ENCODE measurements around the gene CD2AP. TPM values are rescaled to one million over a fixed set of nuclear protein-coding genes. Genes with fewer than 3 reads are reported as not detected.

Gene CD2AP
- total RNA-seq, 2 donors from 2014 or later = 28.5 to 31.0 TPM

DNA sequence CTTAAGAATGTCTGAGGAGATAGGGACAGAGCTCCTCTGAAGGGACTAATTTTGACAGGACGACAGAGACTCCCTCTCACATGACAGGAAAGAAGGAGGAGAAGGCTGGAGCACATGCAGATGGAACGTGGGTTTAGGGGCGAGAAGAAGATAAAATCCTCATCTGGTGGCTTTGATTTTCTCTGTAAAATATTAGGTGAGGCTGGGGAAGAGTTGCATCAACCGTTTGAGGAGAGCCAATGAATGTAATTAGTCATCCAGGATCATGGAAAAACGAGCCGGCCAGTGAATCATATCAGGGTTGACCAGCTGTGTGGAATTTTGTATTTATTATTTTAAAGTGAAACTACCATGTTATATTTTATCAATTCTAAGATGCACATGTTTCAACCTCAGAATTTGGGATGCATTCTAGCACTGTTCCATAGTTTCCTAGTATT, 173.9 kb downstream of the CD2AP start:
- WGBS, 2 donors = 27 to 28% methylated on average over 6 of the region's 6 CpGs
- ATAC-seq = no peak
- Histone ChIP-seq H3K4me3 (no peak overlapping the region), H3K27ac (no peak overlapping the region), H3K4me1 (no peaks in the 10 kb centered on the region), H3K27me3 (no peaks in the 10 kb centered on the region), H3K36me3 (replicated peaks in 1 of 2; ENCODE audit: insufficient read depth in 1 of 2, low read depth in 2 of 2) (no peaks in the 10 kb centered on the region), H3K9me3 (no peaks in the 10 kb centered on the region)
- TF ChIP-seq POLR2A (IDR thresholded peaks at IDR 0.05) = no peak
- TF ChIP-seq, protein P1, sequence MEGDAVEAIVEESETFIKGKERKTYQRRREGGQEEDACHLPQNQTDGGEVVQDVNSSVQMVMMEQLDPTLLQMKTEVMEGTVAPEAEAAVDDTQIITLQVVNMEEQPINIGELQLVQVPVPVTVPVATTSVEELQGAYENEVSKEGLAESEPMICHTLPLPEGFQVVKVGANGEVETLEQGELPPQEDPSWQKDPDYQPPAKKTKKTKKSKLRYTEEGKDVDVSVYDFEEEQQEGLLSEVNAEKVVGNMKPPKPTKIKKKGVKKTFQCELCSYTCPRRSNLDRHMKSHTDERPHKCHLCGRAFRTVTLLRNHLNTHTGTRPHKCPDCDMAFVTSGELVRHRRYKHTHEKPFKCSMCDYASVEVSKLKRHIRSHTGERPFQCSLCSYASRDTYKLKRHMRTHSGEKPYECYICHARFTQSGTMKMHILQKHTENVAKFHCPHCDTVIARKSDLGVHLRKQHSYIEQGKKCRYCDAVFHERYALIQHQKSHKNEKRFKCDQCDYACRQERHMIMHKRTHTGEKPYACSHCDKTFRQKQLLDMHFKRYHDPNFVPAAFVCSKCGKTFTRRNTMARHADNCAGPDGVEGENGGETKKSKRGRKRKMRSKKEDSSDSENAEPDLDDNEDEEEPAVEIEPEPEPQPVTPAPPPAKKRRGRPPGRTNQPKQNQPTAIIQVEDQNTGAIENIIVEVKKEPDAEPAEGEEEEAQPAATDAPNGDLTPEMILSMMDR (IDR thresholded peaks at IDR 0.05) = no peak
- no peak for DNase-seq
- intact Hi-C loops (cut with DNase I) = no loop called here

DNA sequence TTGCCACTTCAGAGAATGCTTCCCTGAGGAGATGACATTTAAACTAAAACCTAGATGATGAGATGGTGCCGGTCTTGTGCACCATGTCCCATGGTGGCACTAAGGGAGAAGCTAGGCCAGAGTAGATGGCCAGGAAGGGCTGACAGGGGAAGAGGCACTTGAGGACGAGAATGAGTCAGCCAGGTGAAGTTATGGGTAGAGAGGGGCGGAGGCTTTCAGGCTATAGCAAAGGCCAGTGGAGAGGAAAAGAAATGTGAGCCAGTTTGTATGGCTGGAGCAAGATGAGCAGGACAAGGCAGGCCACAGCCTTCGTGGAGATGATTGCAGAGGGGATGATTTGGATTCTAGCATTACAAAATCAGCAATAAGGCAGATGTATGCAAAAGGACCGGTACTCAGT, 176.1 kb downstream of the CD2AP start:
- WGBS, 2 donors = 72 to 89% methylated on average over 5 of the region's 5 CpGs
- H3K36me3 ChIP-seq (replicated peaks in 1 of 2; ENCODE audit: insufficient read depth in 1 of 2, low read depth in 2 of 2) = no peaks in the 10 kb centered on the region
- no peak for TF ChIP-seq POLR2A (IDR thresholded peaks at IDR 0.05)
- TF ChIP-seq, protein P1 (IDR thresholded peaks at IDR 0.05) = no peak
- no peak for DNase-seq
- no peaks in the 10 kb centered on the region for H3K4me1 ChIP-seq
- H3K9me3 ChIP-seq = no peaks in the 10 kb centered on the region
- no peak overlapping the region for H3K27ac ChIP-seq
- no peak for ATAC-seq
- H3K27me3 ChIP-seq = no peaks in the 10 kb centered on the region
- intact Hi-C loops (cut with DNase I) = no loop called here
- H3K4me3 ChIP-seq = no peak overlapping the region

DNA sequence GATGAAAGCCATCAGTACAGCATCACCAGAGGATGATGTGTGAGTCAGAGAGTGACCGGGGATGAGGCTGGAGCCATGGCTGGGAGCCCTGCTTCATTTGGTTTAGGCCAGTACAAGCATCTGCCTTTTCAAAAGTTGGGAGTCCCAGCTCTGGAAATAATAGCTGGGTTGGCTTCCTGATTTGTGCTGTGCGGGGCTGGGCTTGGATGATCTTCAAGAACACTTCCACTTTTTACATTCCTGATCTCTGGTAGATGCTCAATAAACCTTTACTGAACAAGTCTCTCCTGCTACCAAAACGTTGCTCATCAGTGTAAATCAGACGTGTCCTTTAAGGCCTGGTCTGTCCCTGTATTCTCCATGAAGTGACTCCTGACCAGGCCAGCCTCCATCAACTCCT, 176.7 kb downstream of the CD2AP start:
- intact Hi-C loops (cut with DNase I) = no loop called here
- Histone ChIP-seq H3K36me3 (replicated peaks in 1 of 2; ENCODE audit: insufficient read depth in 1 of 2, low read depth in 2 of 2) (no peaks in the 10 kb centered on the region), H3K4me3 (no peak overlapping the region), H3K4me1 (no peaks in the 10 kb centered on the region), H3K27ac (no peak overlapping the region), H3K9me3 (no peaks in the 10 kb centered on the region), H3K27me3 (no peaks in the 10 kb centered on the region)
- WGBS, 2 donors = 75 to 79% methylated on average over 4 of the region's 4 CpGs
- ATAC-seq (no peak), DNase-seq (no peak)
- TF ChIP-seq, protein P1 (IDR thresholded peaks at IDR 0.05) = no peak
- TF ChIP-seq POLR2A (IDR thresholded peaks at IDR 0.05) = no peak

DNA sequence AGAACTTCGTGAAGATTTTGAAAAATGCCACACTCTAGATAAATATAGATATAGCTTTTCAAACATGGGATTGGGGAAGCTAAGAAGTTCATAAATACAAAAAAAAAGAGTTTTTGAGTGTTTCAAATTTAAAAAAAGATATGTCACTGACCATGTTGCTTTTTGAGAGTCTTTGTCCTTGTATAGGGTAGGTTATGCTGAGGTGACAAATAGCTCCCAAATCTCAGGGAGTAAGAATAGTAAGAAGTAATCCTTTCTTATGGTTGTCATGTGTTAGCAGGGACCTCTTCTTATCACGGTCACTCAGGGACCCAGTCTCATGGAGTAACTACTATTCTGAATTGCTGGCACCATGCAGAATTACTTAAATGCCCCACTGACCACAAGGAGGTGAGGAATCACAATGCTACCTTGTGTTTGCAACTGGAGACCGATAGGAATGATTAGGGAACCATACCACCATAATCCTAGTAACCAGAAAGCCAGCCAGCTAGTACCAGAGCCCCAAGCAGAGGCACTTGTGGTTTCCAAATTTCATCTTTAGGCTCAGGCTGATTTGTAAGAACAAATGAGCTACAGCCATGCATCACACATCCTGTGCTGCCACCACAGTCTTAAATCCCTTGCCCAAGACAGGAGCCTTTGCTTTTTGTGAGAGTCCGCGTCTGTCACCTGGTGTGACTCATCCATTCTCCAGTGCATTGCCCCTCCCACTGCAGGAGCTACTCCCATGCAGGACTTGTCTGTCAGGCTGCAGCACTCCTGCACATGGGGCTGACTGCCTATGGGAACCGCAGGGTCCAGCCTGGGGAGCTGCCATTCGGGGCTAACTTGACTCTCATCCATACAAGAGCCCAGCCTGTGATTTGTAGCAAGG, 178.4 kb downstream of the CD2AP start:
- H3K9me3 ChIP-seq = no peaks in the 10 kb centered on the region
- H3K4me1 ChIP-seq = no peaks in the 10 kb centered on the region
- H3K36me3 ChIP-seq (replicated peaks in 1 of 2; ENCODE audit: insufficient read depth in 1 of 2, low read depth in 2 of 2) = no peaks in the 10 kb centered on the region
- DNase-seq = no peak
- H3K4me3 ChIP-seq = no peak overlapping the region
- H3K27ac ChIP-seq = no peak overlapping the region
- no peaks in the 10 kb centered on the region for H3K27me3 ChIP-seq
- 68 to 72% methylated on average over 7 of the region's 7 CpGs for WGBS, 2 donors
- no peak for ATAC-seq
- intact Hi-C loops (cut with DNase I) = no loop called here
- TF ChIP-seq POLR2A (IDR thresholded peaks at IDR 0.05) = no peak
- TF ChIP-seq, protein P1 (IDR thresholded peaks at IDR 0.05) = no peak

DNA sequence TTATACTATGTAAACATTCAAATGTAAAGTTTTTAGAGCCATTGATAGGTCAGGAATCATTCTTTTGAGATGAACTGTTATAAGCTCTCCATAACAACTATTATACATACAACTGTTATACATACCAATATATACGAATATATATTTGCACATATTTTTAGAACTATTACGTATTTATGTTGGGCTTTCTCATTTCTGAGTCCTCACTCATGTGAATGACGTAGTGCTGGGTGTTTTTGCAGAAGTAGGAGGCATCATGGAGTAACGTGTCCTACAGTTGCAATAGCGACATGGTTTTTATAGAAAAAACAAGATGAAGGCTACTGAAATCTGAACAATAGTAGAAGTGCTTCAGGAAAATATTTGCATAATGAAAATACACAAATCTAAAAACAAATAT, 184.4 kb downstream of the CD2AP start:
- Histone ChIP-seq H3K27ac (no peak overlapping the region), H3K36me3 (replicated peaks in 1 of 2; ENCODE audit: insufficient read depth in 1 of 2, low read depth in 2 of 2) (no peaks in the 10 kb centered on the region), H3K27me3 (no peaks in the 10 kb centered on the region), H3K4me3 (no peak overlapping the region), H3K4me1 (no peaks in the 10 kb centered on the region), H3K9me3 (no peaks in the 10 kb centered on the region)
- 80 to 85% methylated on average over 5 of the region's 5 CpGs for WGBS, 2 donors
- TF ChIP-seq, protein P1 (IDR thresholded peaks at IDR 0.05) = no peak
- no peak for TF ChIP-seq POLR2A (IDR thresholded peaks at IDR 0.05)
- ATAC-seq (no peak), DNase-seq (no peak)
- intact Hi-C loops (cut with DNase I) = no loop called here

All from body of pancreas (tissue), 4 donors.